Limb (tissue), 2 donors: ENCODE data around the gene LGR5.
A peak's percentile ranks its signal among the peaks of the same experiment; 100 is the strongest.
"Not testable (repeated sequence)": the region's sequence is repeated elsewhere in the genome, so short reads cannot be mapped to it uniquely, and the experiment has no call there.

Experiments used
- DNase-seq, 2 donors: peaks; one replicate each; pipeline ENCODE4 v3.0.0-alpha.2; 2016; ENCODE audit errors: extremely low spot score in 2 of 2

The LGR5 gene

DNA sequence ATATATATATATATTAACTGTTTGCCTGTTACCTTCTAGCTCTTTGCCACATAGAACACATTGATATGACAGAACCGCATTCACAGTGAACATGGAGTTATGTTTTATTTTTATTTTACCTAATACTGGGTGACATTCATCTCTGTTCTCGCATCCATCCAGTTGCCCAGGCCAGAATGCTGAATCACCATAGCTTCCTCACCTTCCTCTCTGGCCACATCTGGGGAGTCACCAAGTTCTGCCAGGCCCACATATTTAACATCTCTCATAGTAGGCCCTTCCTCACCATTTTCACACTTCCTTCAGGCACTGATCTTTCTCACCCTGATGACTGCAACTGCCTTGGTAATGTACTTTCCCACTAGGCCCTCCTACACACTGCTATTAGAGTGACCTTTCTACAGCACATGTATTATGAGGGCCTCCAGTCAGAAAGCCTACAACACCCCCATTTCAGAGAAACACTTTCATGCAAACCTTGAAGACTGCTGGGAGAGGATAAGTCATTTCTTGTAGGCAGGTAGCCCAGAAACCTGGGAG lies 106.8 kb downstream of the LGR5 start:
- DNase-seq = no peak

DNA sequence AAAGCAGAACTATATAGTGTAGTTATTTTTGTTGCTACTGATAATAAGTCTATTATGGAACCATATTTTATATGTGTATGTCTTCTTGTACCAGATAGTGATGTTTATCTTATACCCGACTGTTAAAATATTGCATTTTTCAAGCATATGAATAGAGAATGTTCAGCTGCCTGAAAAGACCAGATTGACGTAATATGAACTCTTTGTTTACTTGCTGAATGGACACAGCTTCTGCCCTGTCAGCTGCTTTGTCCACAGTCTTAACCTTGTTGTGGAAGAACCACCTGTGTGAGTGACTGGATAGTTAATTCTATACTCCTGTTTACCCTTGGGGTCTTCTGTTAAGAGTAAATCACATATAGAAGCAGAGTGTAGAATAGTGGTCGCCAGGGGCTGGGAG lies 109.3 kb downstream of the LGR5 start:
- DNase-seq = no peak

DNA sequence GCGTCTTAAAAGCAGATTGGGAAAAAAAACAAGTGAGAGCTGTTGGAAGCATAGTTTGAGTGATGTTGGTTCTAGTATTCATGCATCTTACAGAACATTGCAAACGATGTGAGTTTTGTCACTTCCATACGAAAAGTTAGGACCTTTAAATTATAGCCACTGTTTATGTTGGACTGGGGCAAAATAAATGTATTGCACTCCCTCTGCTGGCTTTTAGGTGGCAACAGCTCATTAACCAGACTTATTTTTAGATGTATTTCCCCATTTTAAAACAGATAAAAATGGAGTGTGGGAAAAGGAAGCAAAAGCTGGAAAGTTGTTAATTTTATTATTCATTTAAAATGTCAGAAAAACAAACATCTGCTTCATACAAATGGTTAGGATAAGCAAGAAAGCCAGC lies 111.9 kb downstream of the LGR5 start:
- DNase-seq = peak in 1 of 2 donors; percentile 45

DNA sequence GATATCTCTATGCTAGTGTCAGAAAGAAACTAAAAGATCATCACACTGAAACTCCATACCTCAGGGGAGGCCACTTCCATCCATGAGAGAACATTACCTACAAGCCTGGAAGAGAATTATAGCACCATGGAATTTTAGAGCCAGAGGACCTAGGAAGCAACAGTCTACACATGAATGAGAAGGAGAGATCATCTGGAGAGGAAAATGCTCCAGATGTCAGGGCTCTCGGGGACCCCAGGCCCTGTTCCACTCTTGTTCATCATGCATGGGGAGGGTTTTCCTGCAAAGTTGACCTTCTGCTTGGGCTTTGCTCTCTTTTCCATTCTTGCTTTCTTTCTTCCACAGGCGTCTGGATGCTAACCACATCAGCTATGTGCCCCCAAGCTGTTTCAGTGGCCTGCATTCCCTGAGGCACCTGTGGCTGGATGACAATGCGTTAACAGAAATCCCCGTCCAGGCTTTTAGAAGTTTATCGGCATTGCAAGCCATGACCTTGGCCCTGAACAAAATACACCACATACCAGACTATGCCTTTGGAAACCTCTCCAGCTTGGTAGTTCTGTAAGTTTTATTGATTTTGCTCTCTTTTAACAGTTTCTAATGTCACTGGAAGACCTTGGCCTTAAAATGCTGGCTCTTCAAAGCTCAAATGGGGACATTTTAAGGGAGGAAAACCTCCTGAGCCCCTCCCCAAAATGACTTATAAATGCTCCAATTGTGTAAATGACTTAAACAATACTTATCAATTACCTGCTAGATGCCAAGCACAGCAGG lies 113.3 kb downstream of the LGR5 start:
- no peak for DNase-seq

DNA sequence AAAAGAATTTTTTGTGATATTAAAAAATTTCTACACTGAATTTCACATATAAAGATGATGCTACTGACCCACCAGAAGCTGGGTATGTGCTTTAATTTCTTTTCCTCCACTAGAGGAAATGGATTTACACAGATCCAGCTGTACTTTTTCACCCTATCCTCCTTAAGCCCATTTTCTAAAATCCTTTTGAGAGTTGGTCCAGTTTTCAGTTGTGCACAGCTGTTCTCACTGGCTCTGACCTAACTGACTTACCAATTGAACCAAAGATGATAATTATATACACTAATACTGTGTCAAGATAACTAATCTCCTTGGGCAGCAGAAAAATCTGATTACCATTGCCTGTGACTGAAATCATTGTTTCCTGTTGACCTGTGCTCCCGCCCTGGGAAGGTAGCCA lies 115.6 kb downstream of the LGR5 start:
- no peak for DNase-seq

DNA sequence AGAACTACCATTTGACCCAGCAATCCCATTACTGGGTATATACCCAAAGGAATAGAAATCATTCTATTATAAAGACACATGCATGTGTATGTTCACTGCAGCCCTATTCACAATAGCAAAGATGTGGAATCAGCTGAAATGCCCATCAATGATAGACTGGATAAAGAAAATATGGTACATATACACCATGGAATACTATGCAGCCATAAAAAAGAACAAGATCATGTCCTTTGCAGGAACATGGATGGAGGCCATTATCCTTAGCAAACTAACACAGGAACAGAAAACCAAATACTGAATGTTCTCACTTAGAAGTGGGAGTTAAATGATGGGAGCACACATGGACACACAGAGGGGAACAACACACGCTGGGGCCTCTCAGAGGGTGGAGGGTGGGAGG lies 116.2 kb downstream of the LGR5 start:
- DNase-seq = not testable (repeated sequence)

DNA sequence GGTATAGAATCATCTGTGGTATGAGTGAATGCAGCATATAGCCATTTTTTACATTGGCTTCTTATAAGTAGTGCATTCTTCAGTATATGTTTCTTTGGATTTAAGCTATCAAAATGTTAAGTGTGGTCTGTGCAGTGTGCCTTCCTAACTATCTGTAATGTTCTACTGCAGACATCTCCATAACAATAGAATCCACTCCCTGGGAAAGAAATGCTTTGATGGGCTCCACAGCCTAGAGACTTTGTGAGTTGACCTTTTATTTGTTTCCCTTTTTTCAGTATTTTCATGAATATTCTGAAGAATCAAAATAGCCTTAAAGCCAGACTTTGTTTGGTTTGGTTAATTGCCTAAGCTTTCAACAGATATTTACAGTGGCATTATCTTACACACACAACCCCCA lies 116.8 kb downstream of the LGR5 start:
- DNase-seq = no peak

DNA sequence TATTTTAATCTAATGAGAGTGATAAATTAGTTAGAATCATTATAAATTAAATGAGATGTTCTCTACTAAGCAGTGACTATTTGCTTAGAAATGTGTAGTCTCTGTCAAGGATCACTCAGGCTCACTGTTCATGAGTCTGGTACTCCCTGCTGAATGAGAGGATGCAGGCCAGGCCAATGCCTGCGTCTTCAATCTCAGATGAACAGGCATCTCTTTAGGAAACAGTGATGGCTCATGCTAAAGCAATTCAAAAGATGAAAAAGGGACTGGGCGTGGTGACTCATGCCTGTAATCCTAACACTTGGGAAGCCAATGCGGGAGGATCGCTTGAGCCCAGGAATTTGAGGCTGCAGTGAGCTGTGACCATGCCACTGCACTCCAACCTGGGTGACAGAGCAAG lies 117.3 kb downstream of the LGR5 start:
- no peak for DNase-seq

DNA sequence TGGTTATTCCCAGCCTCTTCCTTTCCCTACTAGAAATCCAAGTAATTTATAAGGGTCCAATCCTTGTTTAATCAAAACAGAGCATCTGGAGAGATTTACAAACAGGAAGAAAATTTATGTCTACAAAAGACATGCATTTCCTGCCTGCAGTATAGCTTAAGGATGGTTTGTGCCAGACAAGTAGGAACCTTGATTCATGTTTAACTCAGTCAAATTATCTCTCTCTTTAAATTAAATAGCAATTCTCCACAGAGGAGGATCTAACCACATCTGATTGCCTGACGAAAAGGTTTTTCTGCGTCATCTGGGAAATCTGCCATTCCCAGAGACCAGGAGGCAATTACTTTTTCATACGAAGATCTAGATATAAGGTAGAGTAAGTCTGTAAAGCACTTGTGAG lies 118.8 kb downstream of the LGR5 start:
- DNase-seq = no peak

DNA sequence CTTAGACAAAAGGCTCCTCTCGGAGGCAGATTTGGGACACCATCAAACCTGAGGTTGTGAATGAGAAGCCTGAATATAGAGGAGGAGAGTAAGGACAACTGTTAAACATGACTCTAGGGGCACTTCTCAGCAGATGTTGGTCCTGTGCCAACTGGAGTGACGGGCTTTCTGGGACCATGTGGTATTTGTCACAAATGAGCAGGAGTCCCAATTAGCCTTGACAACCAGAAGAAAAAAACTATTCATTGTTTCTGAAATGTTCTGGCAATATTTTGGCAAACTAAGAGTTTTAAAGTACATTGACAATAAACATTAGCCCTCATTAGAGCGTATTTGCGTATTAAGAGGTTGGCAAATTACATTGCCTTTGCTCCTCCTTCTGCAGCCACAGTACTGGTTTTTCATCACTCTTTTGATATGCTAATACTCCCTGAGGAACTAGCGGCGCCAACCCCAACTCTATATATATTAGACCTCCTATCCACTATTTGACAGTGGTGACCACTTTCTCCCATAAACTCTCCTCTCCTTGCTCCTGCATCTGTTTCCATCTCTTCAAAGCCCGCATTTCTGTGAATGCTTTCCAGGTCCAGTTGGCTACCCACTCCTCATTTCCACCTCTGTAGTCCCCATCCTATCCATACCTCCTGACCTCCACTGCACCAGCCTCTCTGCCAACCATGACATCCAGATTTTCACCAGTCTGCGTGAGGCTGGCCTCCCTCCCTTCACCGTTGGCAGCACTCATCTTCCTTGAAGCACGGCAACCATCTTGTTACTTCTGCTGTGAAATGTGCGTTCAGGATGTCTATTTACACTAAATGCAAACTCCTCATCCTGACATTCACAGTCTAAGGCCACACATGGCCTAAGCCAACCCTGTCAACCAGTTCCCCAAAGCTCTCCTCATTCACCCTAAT lies 123.3 kb downstream of the LGR5 start:
- DNase-seq = no peak

DNA sequence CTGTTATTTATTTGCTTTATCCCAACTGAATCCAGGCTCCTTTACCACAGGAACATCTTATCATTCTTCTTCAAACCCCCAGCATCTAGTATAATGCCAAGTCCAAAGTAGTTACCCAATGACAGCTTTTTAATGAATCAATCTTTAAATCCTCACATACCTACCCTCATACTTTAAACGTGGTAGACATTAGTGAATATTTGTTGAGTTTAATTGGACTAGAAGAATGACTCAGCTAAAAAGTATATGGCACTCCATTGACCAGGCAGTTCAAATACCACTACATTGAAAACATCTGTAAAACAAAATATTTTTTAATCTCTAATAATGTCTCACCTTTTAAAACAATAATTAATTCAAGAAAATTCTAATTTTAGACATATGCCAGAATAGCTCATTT lies 125.9 kb downstream of the LGR5 start:
- DNase-seq = no peak

DNA sequence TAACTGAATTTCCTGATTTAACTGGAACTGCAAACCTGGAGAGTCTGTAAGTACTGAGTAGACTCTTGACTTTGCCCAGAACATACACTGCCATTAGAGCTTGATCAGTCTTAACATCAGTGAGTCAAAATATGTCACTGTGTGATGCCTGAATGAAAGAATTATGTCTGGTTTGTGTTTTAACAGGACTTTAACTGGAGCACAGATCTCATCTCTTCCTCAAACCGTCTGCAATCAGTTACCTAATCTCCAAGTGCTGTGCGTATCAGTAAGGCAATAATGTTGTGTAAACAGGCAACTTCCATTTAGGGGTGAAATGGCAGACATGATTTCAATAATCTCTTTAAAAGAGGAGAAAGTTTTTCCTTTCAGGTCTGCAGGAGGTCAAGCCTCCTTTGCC lies 127.1 kb downstream of the LGR5 start:
- DNase-seq = no peak

DNA sequence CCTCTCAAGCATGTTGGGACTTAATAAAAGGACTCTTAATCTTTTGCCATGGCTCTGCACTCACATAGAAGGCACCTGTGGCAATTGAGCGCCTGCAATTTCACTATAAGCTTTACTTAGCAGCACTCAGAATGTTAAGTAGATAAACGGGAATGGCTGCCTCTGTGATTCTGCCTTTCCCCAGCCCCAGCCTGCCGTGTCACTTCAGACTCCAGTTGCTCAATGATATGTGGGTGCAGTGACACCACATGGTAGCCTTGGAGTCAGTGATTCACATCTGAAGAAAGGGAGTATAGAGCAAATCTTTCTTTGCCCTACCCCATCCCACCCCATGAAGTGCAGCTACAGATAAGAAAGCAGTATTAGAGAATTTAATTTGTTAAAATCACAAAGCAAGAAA lies 127.9 kb downstream of the LGR5 start:
- DNase-seq = no peak

DNA sequence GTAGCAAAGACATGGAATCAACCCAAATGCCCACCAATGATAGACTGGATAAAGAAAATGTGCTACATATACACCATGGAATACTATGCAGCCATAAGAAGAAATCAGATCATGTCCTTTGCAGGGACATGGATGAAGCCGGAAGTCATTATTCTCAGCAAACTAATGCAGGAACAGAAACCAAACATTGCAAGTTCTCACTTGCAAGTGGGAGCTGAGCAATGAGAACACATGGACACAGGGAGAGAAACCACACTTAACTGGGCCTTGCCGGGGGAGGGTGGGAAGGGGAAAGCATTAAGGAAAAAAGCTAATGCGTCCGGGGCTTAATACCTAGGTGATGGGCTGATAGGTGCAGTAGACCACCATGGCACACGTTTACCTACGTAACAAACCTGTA lies 130.3 kb downstream of the LGR5 start:
- DNase-seq = not testable (repeated sequence)

DNA sequence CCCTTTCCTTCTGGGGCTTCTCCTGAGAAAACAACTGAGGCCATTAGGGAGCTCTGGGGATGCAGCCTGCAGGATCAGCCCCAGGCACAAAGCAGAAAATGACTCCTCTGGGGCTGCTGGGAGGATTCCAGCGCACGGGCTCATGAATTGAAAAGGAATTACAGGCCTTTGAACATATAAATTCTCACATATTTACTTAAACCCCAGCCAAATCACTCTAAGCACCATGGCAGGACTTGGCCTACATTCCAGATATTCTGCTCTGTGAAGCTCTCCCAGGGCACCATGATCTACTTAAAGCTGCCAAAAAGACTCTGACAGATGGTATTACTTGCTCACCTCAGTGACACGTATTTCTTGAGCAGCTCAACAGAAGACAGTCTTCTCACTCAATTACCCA lies 136.9 kb downstream of the LGR5 start:
- DNase-seq = peak; percentile 50 to 53

DNA sequence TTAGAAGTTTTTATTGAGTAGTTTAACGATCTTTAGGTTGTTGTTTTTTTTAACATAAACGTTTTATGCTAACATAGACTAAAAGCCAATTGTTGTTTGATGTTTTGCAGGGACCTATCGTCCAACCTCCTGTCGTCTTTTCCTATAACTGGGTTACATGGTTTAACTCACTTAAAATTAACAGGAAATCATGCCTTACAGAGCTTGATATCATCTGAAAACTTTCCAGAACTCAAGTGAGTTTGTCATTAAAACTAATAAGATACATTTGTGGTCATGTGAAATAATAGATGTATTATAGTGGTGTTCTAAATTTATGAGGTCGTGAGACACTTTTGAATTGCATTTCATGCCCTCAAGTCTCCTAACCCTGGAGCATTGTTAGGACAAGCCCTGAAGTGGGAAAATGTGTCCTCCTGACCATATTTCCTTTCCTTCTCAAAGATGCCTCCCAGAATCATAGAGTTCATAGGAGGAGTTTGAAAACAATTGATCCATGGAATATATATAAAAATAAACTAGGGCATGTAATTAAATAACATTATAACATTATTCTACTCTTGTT lies 139.2 kb downstream of the LGR5 start:
- DNase-seq = no peak

DNA sequence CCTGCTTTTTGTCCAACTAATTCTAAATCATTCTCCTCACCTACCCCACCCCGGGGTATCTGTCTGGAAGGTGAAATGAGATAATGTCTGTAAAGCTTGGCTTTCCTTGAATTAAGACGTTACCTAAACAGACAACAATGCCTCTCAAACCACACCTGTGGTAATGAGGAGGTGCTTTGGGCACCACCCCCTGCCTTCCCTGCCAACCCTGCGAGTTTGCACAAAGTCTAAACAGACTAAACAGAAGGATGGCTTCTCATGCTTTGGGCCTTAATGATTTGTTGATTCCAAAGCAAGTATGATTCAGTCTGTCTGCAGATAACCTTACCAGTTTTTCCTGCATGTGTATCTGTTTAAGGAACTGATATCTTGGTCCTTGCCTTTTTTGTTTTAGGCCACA lies 141.6 kb downstream of the LGR5 start:
- no peak for DNase-seq

DNA sequence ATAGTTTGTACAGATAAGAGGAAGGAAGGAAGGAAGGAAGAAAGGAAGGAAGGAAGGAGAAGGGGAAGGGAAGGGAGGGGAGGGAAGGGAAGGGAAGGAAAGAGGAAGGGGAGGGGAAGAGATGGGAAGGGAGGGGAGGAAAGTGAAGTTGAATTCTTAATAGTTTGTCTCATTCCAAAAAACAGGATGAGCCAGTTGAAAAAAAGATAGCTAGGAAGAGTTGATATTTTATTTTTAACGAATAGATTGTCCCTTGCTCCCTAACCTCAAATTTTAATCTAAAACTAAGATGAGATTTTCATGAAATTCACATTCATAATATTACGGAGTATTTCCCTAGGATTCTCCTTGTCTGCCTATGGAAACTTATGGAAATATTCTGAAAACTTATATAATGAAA lies 143.3 kb downstream of the LGR5 start:
- no peak for DNase-seq

DNA sequence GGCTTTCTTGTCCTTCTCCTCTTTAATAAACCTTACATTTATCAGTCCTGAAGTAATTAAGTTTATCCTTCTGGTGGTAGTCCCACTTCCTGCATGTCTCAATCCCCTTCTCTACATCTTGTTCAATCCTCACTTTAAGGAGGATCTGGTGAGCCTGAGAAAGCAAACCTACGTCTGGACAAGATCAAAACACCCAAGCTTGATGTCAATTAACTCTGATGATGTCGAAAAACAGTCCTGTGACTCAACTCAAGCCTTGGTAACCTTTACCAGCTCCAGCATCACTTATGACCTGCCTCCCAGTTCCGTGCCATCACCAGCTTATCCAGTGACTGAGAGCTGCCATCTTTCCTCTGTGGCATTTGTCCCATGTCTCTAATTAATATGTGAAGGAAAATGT lies 144.8 kb downstream of the LGR5 start:
- DNase-seq = no peak

DNA sequence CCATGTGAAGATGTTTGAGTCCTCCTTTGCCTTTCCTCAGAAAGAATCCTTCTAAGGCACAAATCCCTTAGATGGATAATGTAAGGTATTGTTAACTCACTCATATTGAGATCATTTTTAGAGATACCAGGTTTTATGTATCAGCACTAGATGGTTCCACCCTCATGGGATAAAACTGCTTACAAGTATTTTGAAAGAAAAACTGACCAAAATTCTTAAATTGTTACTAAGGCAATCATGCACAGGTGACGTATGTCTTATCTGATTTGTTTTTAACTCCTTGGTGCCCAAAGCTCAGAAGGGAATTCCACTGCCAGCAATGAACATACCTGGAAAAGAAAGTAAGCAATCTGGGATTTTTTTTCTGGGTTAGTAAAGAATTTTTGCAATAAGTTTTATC lies 145.6 kb downstream of the LGR5 start:
- DNase-seq = no peak

DNA sequence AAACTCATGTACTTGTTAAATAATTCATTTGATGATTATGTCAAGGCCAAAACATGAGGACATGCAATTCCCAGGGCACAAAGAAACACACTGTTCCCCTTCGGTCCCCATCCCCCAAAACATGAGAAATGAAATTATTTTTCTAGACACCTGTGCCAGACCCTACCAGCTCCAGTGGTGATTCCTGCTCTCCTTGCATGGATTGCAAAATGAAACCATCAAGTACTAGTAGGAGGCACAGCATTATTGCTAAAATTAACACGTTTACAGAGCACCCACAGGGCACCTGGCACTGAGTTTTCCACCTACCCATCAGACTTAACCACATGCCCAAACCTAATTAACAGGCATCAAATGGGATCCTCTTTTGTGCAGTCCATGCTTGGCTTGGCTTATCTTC lies 147.4 kb downstream of the LGR5 start:
- DNase-seq = no peak

DNA sequence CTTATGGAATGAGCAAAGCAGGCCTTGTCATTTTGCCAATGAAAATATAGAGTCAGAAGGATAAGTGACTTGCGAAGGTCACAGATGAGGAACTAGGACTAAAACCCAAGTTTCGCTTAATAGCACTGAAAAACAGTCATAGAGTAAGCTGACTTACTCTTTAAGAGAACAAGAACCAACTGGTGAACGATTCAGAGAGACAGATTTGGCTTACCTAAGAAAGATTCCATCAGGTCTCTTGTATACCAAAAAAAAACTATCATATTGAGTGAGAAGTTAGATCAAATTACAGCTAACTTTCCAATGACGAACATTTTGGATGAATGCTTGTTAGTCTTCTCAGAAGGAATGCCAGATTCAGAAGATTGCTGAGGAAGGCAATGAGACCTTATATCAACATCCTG lies 149.9 kb downstream of the LGR5 start:
- DNase-seq = no peak
